ENCODE data around the gene SMARCB1. TPM values are rescaled to one million over a fixed set of nuclear protein-coding genes. Genes with fewer than 3 reads are reported as not detected.

SMARCB1 gene
- total RNA-seq, 1 experiment from 2014 or later: 85.9 TPM

GRCh38 chr22:23874871-23875270, 88.1 kb downstream of the SMARCB1 start:
- no peaks in the 10 kb centered on the region for H3K27me3 ChIP-seq (ENCODE audit: low read length)
- H2AFZ ChIP-seq (ENCODE audit: low read length): no peak overlapping the region
- TF ChIP-seq, protein P1, sequence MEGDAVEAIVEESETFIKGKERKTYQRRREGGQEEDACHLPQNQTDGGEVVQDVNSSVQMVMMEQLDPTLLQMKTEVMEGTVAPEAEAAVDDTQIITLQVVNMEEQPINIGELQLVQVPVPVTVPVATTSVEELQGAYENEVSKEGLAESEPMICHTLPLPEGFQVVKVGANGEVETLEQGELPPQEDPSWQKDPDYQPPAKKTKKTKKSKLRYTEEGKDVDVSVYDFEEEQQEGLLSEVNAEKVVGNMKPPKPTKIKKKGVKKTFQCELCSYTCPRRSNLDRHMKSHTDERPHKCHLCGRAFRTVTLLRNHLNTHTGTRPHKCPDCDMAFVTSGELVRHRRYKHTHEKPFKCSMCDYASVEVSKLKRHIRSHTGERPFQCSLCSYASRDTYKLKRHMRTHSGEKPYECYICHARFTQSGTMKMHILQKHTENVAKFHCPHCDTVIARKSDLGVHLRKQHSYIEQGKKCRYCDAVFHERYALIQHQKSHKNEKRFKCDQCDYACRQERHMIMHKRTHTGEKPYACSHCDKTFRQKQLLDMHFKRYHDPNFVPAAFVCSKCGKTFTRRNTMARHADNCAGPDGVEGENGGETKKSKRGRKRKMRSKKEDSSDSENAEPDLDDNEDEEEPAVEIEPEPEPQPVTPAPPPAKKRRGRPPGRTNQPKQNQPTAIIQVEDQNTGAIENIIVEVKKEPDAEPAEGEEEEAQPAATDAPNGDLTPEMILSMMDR (conservative IDR thresholded peaks at IDR 0.05; ENCODE audit: low read depth, low read length): no peak
- TF ChIP-seq EZH2phosphoT487 (IDR thresholded peaks at IDR 0.05; ENCODE audit: borderline replicate concordance, low read length) (no peak), EZH2 (IDR thresholded peaks at IDR 0.05; ENCODE audit: low read length, unreplicated experiment) (no peak)
- no peak overlapping the region for H3K4me2 ChIP-seq (ENCODE audit: low read length)
- ChIA-PET CTCF (interaction anchor here (0.7 kb wide), 1 partner anchor 996 kb away, joined by 8 read pairs; no protein-coding TSS in a partner anchor), POLR2A (ENCODE audit: unreplicated experiment) (no interaction called here)
- H3K27ac ChIP-seq (ENCODE audit: low read length): no peak overlapping the region
- BruUV-seq (replicated peaks): no TSS peak
- ATAC-seq (no peak), DNase-seq (no peak)
- H3F3A ChIP-seq (ENCODE audit: low read length, unreplicated experiment): no peaks in the 10 kb centered on the region
- H3K9ac ChIP-seq (ENCODE audit: low read length): no peak overlapping the region
- no peak overlapping the region for H3K4me3 ChIP-seq (ENCODE audit: low read length)
- intact Hi-C loops (cut with micrococcal nuclease): no loop called here
- no peaks in the 10 kb centered on the region for H3K9me3 ChIP-seq (ENCODE audit: low read length)
- no peaks in the 10 kb centered on the region for H3K36me3 ChIP-seq (ENCODE audit: low read depth, low read length)
- H3K9me2 ChIP-seq (replicated peaks; ENCODE audit: low read length): no peaks in the 10 kb centered on the region
- no peaks in the 10 kb centered on the region for H3K79me2 ChIP-seq (ENCODE audit: low read length)
- H3K4me1 ChIP-seq (ENCODE audit: insufficient read depth, low read length): no peaks in the 10 kb centered on the region
- H4K20me1 ChIP-seq (ENCODE audit: low read length): no peaks in the 10 kb centered on the region

DNA sequence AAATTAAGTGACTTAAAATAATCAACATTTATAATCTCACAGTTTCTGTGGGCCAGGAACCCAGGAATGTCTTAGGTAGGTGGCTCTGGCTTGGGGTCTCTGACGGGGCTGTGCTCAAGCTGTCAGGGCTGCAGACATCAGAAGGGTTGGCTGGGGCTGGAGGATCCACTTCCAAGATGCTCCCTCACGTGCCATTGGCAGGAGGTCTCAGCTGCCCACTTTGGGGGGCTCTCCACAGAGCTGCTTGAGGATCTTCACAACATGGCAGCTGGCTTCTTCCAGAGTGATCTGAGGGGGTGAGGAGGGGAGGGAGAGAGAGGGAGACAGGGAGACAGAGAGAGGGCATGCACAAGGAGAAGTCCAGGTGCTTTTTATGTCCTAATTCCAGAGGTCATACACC, 89.0 kb downstream of the SMARCB1 start:
- ATAC-seq (no peak), DNase-seq (no peak)
- TF ChIP-seq, protein P1 (conservative IDR thresholded peaks at IDR 0.05; ENCODE audit: low read depth, low read length): no peak
- no peak for TF ChIP-seq EZH2phosphoT487 (IDR thresholded peaks at IDR 0.05; ENCODE audit: borderline replicate concordance, low read length)
- no peak for TF ChIP-seq EZH2 (IDR thresholded peaks at IDR 0.05; ENCODE audit: low read length, unreplicated experiment)
- no peaks in the 10 kb centered on the region for H3F3A ChIP-seq (ENCODE audit: low read length, unreplicated experiment)
- intact Hi-C loops (cut with micrococcal nuclease): no loop called here
- no peaks in the 10 kb centered on the region for H3K27me3 ChIP-seq (ENCODE audit: low read length)
- H3K27ac ChIP-seq (ENCODE audit: low read length): no peak overlapping the region
- H2AFZ ChIP-seq (ENCODE audit: low read length): no peak overlapping the region
- CTCF ChIA-PET: no interaction called here
- no peaks in the 10 kb centered on the region for H3K9me2 ChIP-seq (replicated peaks; ENCODE audit: low read length)
- POLR2A ChIA-PET (ENCODE audit: unreplicated experiment): no interaction called here
- no TSS peak for BruUV-seq (replicated peaks)
- no peaks in the 10 kb centered on the region for H4K20me1 ChIP-seq (ENCODE audit: low read length)
- no peak overlapping the region for H3K4me3 ChIP-seq (ENCODE audit: low read length)
- H3K9ac ChIP-seq (ENCODE audit: low read length): no peak overlapping the region
- H3K9me3 ChIP-seq (ENCODE audit: low read length): no peaks in the 10 kb centered on the region
- H3K4me1 ChIP-seq (ENCODE audit: insufficient read depth, low read length): no peaks in the 10 kb centered on the region
- H3K4me2 ChIP-seq (ENCODE audit: low read length): no peak overlapping the region
- H3K36me3 ChIP-seq (ENCODE audit: low read depth, low read length): no peaks in the 10 kb centered on the region
- no peaks in the 10 kb centered on the region for H3K79me2 ChIP-seq (ENCODE audit: low read length)

DNA sequence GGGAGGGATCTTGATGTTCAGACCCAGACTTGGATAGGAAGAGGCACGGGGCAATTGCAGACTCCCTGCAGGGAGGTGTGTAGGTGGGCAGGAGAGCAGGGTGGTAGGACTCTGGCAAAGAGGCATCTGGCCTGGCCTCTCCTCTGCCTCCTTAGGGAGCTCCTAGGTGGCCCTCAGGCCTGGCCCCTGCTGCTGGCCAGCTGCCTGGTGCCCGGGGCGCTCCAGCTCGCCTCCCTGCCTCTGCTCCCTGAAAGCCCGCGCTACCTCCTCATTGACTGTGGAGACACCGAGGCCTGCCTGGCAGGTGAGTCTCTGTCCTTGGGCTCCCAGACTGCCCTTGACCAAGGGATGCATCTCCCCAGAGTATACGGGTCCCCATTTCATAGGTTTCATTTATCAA, 90.8 kb downstream of the SMARCB1 start:
- Histone ChIP-seq H3K79me2 (ENCODE audit: low read length) (no peaks in the 10 kb centered on the region), H2AFZ (ENCODE audit: low read length) (no peak overlapping the region), H3K27me3 (ENCODE audit: low read length) (no peaks in the 10 kb centered on the region), H4K20me1 (ENCODE audit: low read length) (no peaks in the 10 kb centered on the region), H3K4me2 (ENCODE audit: low read length) (no peak overlapping the region), H3K9me3 (ENCODE audit: low read length) (no peaks in the 10 kb centered on the region), H3K4me1 (ENCODE audit: insufficient read depth, low read length) (no peaks in the 10 kb centered on the region), H3K4me3 (ENCODE audit: low read length) (no peak overlapping the region), H3F3A (ENCODE audit: low read length, unreplicated experiment) (no peaks in the 10 kb centered on the region), H3K9me2 (replicated peaks; ENCODE audit: low read length) (no peaks in the 10 kb centered on the region), H3K36me3 (ENCODE audit: low read depth, low read length) (no peaks in the 10 kb centered on the region), H3K9ac (ENCODE audit: low read length) (no peak overlapping the region), H3K27ac (ENCODE audit: low read length) (no peak overlapping the region)
- CTCF ChIA-PET: no interaction called here
- TF ChIP-seq EZH2 (IDR thresholded peaks at IDR 0.05; ENCODE audit: low read length, unreplicated experiment) (no peak), EZH2phosphoT487 (IDR thresholded peaks at IDR 0.05; ENCODE audit: borderline replicate concordance, low read length) (no peak)
- TF ChIP-seq, protein P1 (conservative IDR thresholded peaks at IDR 0.05; ENCODE audit: low read depth, low read length): no peak
- ATAC-seq (no peak), DNase-seq (no peak)
- BruUV-seq (replicated peaks): no TSS peak
- POLR2A ChIA-PET (ENCODE audit: unreplicated experiment): no interaction called here
- intact Hi-C loops (cut with micrococcal nuclease): no loop called here

Data from PC-3 (cell line).